Measurements from ENCODE around the gene PFKFB3.

PFKFB3 gene

GRCh38 chr10:6260843-6261242 lies 58.1 kb downstream of the PFKFB3 start:
- Histone ChIP-seq H3K4me3 (ENCODE audit: low read depth, low read length) (no peak overlapping the region), H2AFZ (no peak overlapping the region), H3K27me3 (ENCODE audit: control insufficient read depth, insufficient read depth, low read length) (no peaks in the 10 kb centered on the region), H3K4me2 (ENCODE audit: low read length) (no peak overlapping the region), H3K79me2 (no peaks in the 10 kb centered on the region), H3K9ac (no peak overlapping the region), H3K36me3 (ENCODE audit: control insufficient read depth, insufficient read depth, low read length) (no peaks in the 10 kb centered on the region), H3K4me1 (no peaks in the 10 kb centered on the region), H3K27ac (no peak overlapping the region), H3K9me3 (ENCODE audit: control insufficient read depth, low read length) (no peaks in the 10 kb centered on the region)
- TF ChIP-seq CTCF (IDR thresholded peaks at IDR 0.05): no peak

DNA sequence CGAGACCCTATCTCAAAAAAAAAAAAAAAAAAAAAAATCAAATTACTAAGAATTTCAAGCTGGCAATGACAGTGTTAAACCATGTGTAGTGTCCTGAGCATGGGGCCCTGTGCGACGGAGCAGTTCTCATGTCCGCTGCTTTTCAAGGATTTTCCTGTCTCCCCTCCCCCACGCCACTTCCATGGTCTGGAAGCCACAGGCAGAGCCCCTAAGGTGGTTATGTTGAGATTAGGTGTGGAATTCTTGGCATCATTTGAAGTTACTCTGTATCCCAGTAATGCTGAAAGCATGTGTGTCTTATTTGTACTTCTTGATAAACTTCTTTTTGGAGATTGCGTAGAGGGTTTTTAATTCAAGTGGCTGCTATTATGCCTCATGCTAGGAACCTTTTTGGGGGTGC lies 65.2 kb downstream of the PFKFB3 start:
- no peaks in the 10 kb centered on the region for H3K27me3 ChIP-seq (ENCODE audit: control insufficient read depth, insufficient read depth, low read length)
- no peaks in the 10 kb centered on the region for H3K4me1 ChIP-seq
- H3K79me2 ChIP-seq: no peaks in the 10 kb centered on the region
- no peaks in the 10 kb centered on the region for H3K9me3 ChIP-seq (ENCODE audit: control insufficient read depth, low read length)
- no peaks in the 10 kb centered on the region for H3K36me3 ChIP-seq (ENCODE audit: control insufficient read depth, insufficient read depth, low read length)
- H3K9ac ChIP-seq: no peak overlapping the region
- no peak for TF ChIP-seq CTCF (IDR thresholded peaks at IDR 0.05)
- H3K27ac ChIP-seq: no peak overlapping the region
- no peak overlapping the region for H3K4me2 ChIP-seq (ENCODE audit: low read length)
- no peak overlapping the region for H3K4me3 ChIP-seq (ENCODE audit: low read depth, low read length)
- no peak overlapping the region for H2AFZ ChIP-seq

GRCh38 chr10:6269432-6269831 lies 66.7 kb downstream of the PFKFB3 start:
- Histone ChIP-seq H3K9ac (no peak overlapping the region), H3K79me2 (no peaks in the 10 kb centered on the region), H3K4me2 (ENCODE audit: low read length) (no peak overlapping the region), H3K36me3 (ENCODE audit: control insufficient read depth, insufficient read depth, low read length) (no peaks in the 10 kb centered on the region), H3K4me3 (ENCODE audit: low read depth, low read length) (no peak overlapping the region), H3K27me3 (ENCODE audit: control insufficient read depth, insufficient read depth, low read length) (no peaks in the 10 kb centered on the region), H3K27ac (no peak overlapping the region), H2AFZ (no peak overlapping the region), H3K4me1 (no peaks in the 10 kb centered on the region), H3K9me3 (ENCODE audit: control insufficient read depth, low read length) (no peaks in the 10 kb centered on the region)
- no peak for TF ChIP-seq CTCF (IDR thresholded peaks at IDR 0.05)

- Histone ChIP-seq H3K79me2 (no peaks in the 10 kb centered on the region), H3K27me3 (ENCODE audit: control insufficient read depth, insufficient read depth, low read length) (no peaks in the 10 kb centered on the region), H3K9me3 (ENCODE audit: control insufficient read depth, low read length) (no peaks in the 10 kb centered on the region), H3K36me3 (ENCODE audit: control insufficient read depth, insufficient read depth, low read length) (no peaks in the 10 kb centered on the region), H3K27ac (no peak overlapping the region), H3K4me3 (ENCODE audit: low read depth, low read length) (no peak overlapping the region), H2AFZ (no peak overlapping the region), H3K9ac (no peak overlapping the region), H3K4me2 (ENCODE audit: low read length) (no peak overlapping the region), H3K4me1 (no peaks in the 10 kb centered on the region)
- TF ChIP-seq CTCF (IDR thresholded peaks at IDR 0.05): no peak
These were observed 67.5 kb downstream of the PFKFB3 start for GRCh38 chr10:6269953-6270867.

- Histone ChIP-seq H3K4me3 (ENCODE audit: low read depth, low read length) (no peak overlapping the region), H3K27me3 (ENCODE audit: control insufficient read depth, insufficient read depth, low read length) (no peaks in the 10 kb centered on the region), H2AFZ (no peak overlapping the region), H3K27ac (no peak overlapping the region), H3K4me2 (ENCODE audit: low read length) (no peak overlapping the region), H3K36me3 (ENCODE audit: control insufficient read depth, insufficient read depth, low read length) (no peaks in the 10 kb centered on the region), H3K4me1 (no peaks in the 10 kb centered on the region), H3K9ac (no peak overlapping the region), H3K79me2 (no peaks in the 10 kb centered on the region), H3K9me3 (ENCODE audit: control insufficient read depth, low read length) (no peaks in the 10 kb centered on the region)
- no peak for TF ChIP-seq CTCF (IDR thresholded peaks at IDR 0.05)
These were observed 68.2 kb downstream of the PFKFB3 start for GRCh38 chr10:6270951-6271350.
